Measurements from ENCODE around the gene MYO15B. TPM values are rescaled to one million over a fixed set of nuclear protein-coding genes. Genes with fewer than 3 reads are reported as not detected.

Gene MYO15B
- total and polyA plus RNA-seq, 2 of the 13 experiments (the other 11 are each of a cell fraction or from before 2014, with no cell fraction given) = 2.8 to 8.1 TPM

- TF ChIP-seq NFAT5 (CRISPR knock-in tag; IDR thresholded peaks at IDR 0.05) (0 out of 2 replicates have a peak, but pooled peaks have one; percentile 16), HDAC1 (CRISPR knock-in tag; IDR thresholded peaks at IDR 0.05) (peak; percentile 84), SNAPC5 (CRISPR knock-in tag; IDR thresholded peaks at IDR 0.05; ENCODE audit: borderline replicate concordance) (no peak), IRF2 (CRISPR knock-in tag; IDR thresholded peaks at IDR 0.05) (peak; percentile 77), ATF7 (IDR thresholded peaks at IDR 0.05) (no peak), ATF7 (CRISPR knock-in tag; IDR thresholded peaks at IDR 0.05) (no peak; the same call in none of the 2 replicates), TCF7 (IDR thresholded peaks at IDR 0.05; ENCODE audit: low read depth) (no peak), ZMYM4 (CRISPR knock-in tag; IDR thresholded peaks at IDR 0.05) (peak; percentile 79), ZBTB14 (CRISPR knock-in tag; IDR thresholded peaks at IDR 0.05) (no peak), ZBTB8A (CRISPR knock-in tag; IDR thresholded peaks at IDR 0.05; ENCODE audit: borderline replicate concordance, low read depth) (no peak), HIC2 (CRISPR knock-in tag; IDR thresholded peaks at IDR 0.05; ENCODE audit: low read depth) (peak; percentile 94), NFE2L1 (CRISPR knock-in tag; IDR thresholded peaks at IDR 0.05; ENCODE audit: borderline replicate concordance) (no peak), ZNF3 (CRISPR knock-in tag; IDR thresholded peaks at IDR 0.05) (no peak), ZNF296 (CRISPR knock-in tag; conservative IDR thresholded peaks at IDR 0.05) (no peak; the same call in 1 of the 2 replicates), ZNF577 (CRISPR knock-in tag; IDR thresholded peaks at IDR 0.05; ENCODE audit: borderline replicate concordance, low read depth) (no peak), SMC3 (IDR thresholded peaks at IDR 0.05; ENCODE audit: low read length) (no peak), CHD2 (IDR thresholded peaks at IDR 0.05; ENCODE audit: low read depth, low read length) (no peak), RBM39 (IDR thresholded peaks at IDR 0.05; ENCODE audit: low read depth, low read length, poor library complexity, severe bottlenecking) (no peak), ZNF121 (CRISPR knock-in tag; IDR thresholded peaks at IDR 0.05) (peak; percentile 86), FOSL2 (CRISPR knock-in tag; IDR thresholded peaks at IDR 0.05) (peak; percentile 46), E2F5 (CRISPR knock-in tag; conservative IDR thresholded peaks at IDR 0.05) (no peak)
Measured at GRCh38 chr17:75549246-75550138, 38.1 kb upstream of the MYO15B start (continued).

Data from HepG2 (cell line).